ENCODE results near the gene CYP2A13.
A peak's percentile ranks its signal among the peaks of the same experiment; 100 is the strongest.
"Not testable (repeated sequence)": the region's sequence is repeated elsewhere in the genome, so short reads cannot be mapped to it uniquely, and the experiment has no call there.

The CYP2A13 gene

DNA sequence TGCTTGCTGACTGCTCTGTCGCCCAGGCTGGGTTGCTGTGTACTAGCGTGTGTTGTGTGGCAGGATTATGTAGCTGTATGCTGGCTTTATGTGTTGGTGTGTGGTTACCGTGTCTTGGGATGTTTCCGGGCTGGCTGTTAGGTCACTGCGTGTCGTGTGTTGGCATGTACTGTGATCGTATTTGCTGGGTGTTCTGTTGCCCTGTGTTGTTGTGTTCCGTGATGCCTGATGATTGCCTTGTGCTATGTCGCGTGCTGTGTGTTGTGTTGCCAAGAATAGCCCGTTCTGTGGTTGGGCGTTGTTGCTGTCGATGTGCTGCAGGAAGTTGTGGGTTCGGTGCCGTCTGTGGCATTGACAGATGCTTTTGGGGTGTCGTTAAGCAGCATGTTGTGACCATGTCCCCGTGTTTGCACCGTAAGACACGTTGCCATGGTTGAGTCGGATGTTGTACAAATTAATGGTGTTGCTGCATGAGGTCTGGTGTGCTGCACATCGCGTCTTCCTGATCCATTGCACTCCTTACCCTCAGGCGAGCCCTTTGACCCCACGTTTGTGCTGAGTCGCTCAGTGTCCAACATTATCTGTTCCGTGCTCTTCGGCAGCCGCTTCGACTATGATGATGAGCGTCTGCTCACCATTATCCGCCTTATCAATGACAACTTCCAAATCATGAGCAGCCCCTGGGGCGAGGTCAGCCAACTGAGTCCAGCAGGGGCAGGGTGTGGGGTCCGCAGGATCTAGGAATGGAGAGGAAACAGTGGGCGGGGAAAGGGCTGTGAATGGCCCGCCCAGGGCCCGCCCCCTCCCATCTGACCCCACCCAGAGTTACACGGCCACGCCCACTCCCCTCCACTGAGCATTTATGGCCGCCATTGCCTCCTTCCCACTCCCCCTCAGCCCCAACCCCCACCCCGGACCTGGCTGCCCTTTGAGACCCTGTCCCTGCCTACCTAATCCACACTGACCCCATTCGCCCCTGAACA, 33.0 kb downstream of the CYP2A13 start:
- DNase-seq (ENCODE audit: low read depth), result not testable (repeated sequence)

DNA sequence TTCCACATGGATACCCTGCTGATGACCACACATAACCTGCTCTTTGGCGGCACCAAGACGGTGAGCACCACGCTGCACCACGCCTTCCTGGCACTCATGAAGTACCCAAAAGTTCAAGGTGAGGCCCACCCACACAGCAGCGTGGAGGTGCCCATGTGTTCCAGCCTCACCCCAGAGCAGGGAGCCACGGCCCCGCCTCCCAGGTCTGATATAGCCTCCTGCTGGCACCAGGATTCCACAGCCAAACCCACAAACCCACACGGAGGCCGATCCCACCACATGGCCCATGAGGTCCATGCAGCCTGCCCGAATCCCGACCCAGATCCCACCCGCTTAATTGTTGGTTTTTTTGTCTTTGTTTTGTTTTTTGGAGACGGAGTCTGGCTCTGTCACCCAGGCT, 34.6 kb downstream of the CYP2A13 start:
- DNase-seq (ENCODE audit: low read depth), result not testable (repeated sequence)

DNA sequence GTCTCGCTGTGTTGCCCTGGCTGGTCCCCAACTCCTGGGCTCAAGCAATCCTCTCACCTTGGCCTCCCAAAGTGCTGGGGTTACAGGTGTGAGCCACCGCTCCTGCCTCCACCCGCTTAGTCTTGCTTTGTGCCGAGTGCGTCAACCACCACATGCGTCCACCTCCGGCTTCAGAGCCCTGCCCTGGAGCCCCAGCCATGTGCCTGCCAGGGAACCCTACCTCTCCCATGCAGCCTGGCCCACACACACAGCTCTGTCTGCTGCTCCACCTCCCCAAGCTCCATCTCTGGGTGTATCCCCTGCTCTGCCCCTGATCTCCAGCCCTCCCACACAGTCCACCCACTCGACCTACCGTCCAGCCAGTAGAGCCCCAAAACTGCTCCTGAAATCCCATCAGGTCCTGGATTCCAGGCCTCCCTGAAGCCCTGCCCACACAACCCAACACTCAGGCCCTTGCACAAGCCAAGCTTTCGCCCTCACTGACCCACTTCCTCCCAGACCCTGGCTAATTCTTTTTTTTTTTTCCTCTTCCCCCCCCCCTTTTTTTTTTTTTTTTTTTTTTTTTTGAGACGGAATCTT, 35.6 kb downstream of the CYP2A13 start:
- no peak for DNase-seq (ENCODE audit: low read depth)

DNA sequence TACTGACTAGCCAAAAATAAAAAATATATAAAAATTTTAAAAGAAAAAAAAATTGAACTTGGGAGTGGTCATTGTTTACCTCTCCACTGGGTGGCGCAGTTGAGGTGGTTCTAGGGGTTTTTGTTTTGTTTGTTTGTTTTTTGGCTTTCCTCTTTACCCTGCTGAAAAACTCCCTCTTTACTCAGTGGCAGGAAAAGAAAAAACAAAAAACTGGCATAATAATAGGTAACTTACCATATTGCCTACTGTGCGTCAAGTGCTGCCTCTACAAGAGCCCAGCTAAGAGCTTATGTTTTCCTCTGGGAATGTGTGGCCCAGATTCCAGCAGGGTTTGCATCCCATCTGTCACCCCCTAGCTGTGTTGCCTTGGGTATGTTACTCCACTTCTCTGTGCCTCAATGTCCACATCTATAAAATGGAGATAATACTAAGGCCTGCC, 38.5 kb downstream of the CYP2A13 start:
- not testable (repeated sequence) for DNase-seq (ENCODE audit: low read depth)

DNA sequence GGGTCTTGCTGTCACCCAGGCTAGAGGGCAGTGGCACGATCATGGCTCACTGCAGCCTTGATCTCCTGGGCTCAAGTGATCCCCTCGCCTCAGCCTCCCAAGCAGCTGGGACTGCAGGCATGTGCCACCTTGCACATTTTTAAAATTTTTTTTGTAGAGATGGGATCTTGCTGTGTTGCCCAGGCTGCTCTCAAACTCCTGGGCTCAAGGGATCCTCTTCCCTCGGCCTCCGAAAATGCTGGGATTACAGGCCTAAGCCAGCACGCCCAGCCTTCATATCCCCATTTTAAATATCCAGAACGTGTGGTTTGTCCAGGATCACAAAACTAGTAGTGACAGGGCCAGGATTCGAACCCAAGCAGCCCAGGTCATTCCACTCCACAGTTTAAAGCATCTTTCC, 39.1 kb downstream of the CYP2A13 start:
- not testable (repeated sequence) for DNase-seq (ENCODE audit: low read depth)

DNA sequence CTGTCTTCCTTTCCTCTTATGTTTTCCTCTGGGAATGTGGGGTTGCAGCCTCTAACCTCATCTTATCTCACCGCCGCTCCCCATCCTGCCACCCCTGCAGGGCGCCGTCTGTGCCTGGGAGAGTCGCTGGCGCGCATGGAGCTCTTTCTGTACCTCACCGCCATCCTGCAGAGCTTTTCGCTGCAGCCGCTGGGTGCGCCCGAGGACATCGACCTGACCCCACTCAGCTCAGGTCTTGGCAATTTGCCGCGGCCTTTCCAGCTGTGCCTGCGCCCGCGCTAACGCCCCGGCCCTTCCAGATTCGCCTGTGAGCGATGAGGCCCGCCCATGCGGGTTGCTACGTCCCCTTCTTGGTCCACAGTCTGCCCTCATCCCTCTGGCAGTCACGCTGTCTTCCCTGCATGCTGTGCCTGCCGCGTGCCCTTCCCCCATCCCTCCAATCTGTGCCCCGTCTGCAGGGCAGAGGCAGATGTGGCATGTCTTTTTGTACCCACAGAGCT, 39.6 kb downstream of the CYP2A13 start:
- not testable (repeated sequence) for DNase-seq (ENCODE audit: low read depth)

DNA sequence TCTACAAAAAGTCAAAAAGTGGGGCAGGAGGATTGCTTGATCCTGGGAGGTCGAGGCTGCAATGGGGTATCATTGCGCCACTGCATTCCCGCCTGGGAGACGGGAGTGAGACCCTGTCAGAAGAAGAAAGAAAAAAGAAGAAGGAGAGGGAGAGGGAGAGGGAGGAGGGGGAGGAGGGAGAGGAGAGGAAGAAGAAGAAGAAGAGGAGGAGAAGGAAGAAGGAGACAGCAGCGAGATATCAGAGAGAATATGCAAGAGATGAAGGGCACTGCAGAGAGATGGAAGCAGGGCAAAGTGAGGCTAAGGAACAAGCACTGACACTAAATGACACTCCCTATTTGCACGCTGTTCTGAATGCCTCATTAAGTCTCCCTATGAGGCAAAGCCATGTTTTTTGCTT, 40.4 kb downstream of the CYP2A13 start:
- no peak for DNase-seq (ENCODE audit: low read depth)

DNA sequence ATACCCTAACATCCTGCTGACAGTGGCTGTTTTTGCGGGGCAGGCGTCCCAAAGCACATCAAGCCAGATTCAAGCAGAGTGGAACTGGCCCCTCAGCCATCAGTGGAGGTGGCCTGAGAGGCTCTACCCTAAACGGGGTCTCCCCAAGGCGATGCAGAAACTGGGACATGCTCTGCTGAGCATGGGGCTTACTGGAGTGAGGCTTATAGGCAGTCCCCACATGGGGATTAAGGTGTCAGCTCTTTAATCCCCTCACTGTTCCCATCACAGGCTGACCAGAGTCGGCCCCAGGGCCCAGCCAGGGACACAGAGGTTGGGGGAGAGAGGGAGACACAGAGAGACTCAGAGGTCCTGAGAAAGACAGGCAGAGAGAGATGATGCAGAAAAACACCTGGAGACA, 42.9 kb downstream of the CYP2A13 start:
- DNase-seq (ENCODE audit: low read depth), result no peak

DNA sequence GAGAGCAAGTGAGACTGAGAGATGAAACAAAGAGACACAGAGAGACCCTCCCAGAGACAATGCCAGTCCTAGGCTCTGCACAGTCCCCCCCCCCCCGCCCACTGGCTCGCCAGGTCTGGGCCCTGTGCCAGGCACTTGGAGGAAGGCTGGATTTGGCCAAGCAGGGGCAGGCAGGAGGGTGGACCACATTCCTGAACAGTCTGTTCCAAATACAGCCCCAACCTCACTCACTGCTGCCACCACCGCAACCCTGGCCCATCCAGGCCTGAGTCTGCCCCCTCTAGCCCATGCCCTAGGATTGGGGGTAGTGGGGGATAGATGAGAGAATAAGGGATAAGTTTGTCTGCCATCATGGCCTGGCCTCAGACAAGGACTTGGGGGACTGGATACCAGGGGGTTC, 45.0 kb downstream of the CYP2A13 start:
- no peak for DNase-seq (ENCODE audit: low read depth)

DNA sequence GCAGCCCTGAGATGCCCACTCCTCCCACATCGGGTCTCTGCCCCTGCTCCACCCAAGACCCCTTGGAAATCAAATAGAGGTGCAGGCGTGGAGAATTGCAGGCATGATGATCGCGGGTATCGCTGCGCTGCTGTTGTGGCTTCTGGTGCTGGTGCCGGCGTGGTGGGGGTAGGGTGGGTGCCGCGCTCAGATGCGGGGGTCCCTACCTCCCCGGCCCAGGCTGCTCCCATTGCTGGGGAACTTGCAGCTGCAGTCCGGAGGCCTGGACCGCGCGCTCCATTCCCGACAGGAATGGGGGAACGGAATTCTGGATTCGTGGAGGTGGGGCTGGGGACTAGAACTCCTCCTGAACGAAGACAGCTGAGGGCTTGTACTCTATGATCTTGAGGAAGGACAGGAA, 46.4 kb downstream of the CYP2A13 start:
- DNase-seq (ENCODE audit: low read depth), result no peak

DNA sequence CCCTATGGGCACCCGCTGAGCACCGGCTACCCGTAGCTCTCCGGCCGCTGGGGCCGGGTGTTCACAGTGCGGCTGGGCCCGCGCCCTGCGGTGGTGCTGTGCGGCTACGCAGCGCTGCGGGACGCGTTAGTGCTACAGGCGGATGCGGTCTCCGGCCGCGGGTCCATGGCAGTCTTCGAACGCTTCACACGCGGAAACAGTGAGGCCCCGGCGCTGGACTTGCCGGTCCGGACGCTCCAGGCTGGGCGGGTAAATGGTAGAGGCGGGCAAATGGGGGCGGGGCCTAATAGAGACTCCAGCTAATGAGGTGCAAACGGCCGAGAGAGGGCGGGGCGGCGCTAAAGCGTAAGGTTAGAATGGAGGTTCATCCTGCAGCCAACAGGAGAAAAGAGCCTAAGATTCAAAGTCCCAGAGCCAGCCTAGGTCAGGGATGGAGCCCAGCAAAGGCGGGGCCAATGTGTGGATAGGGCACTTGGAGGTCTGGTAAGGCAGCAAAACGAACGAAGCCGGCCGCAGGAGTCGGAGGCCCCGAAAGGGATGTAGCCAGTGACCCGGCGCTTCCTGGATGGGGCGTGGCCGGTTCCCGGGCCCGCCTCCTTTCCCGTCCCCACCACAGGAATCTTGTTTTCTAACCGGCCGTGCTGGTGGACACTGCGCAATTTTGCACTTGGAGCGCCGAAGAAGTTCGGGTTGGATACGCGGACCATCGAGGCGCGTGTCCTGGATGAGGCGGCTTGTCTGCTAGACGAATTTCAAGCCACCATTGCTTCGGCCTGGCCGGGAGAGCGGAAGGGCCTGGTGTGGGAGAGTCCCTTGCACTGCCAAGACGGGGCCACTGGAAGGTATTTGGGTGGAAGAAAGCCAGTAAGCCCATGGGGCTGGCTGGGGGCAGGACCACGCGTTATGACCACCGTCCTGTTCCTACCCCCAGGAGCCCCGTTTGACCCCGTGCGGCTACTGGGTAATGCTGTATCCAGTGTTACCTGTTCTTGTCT, 47.4 kb downstream of the CYP2A13 start:
- DNase-seq (ENCODE audit: low read depth), result not testable (repeated sequence)

DNA sequence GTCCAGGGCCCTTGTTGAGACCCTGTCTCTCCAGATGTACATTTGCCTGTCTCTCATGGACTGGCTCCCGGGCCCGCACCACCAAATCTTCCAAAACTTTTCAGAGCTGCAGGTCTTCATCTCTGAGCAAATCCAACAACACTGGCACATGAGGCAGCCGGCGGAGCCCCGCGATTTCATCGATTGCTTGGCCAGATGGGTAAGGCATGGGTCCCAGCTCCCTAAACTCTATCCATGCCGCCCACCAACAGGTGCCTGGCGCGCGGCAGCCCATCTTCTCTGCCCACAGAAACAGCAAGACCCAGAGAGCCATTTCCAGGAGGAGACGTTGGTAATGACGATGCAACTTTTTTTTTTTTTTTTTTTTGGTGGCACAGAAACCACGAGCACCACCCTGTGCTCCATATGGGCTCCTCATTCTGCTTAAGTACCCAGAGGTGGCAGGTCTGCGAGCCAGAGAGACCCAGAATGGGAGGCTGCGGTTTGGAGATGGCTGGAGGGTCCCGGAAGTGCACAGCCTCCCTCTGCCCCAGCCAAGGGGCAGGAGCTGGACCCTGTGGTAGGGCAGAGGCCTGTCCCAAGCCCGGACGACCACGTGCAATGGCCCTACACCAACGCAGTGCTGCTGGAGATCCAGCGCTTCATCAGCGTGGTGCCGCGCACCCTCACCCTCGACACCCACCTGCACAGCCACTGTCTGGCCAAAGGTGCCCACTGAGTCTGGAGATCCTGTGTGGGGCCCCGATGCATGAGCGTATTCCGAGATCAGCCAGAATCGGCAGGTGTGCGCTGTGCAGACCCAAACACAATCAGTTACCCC, 48.6 kb downstream of the CYP2A13 start:
- no peak for DNase-seq (ENCODE audit: low read depth)

DNA sequence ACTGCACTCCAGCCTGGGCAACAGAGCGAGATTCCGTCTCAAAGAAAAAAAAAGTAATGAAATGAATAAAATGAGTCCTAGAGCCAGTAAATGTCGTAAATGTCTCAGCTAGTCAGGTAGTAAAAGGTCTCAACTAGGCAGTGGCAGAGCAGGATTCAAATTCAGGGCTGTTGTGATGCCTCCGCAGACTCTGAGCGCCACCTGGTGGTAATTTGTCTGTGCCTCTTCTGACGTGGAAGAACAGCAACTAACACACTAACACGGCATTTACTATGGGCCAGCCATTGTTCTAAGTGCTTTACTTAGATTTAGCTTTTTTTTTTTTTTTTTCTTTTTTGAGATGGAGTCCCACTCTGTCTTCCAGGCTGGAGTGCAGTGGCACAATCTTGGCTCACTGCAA, 56.2 kb downstream of the CYP2A13 start:
- DNase-seq (ENCODE audit: low read depth), result peak; percentile 19

Data from GM04503 (cell line).